Natural killer cell (primary cell): ENCODE results near the gene NNMT. TPM values are rescaled to one million over a fixed set of nuclear protein-coding genes. Genes with fewer than 3 reads are reported as not detected.
A peak's percentile ranks its signal among the peaks of the same experiment; 100 is the strongest.

Experiments used
- ATAC-seq, 3 donors: fragments of 150-1000 bp in 2 of 3; fragments of 200-7000 bp in 1 of 3; cut with Tn5 transposase; 1 replicate in 1 of 3; 2 replicates in 2 of 3; pipeline ENCODE4 v1.10.0; 2021; ENCODE audit warnings: mild to moderate bottlenecking in 2 of 3, moderate library complexity in 2 of 3
- DNase-seq, 2 donors: peaks; one replicate each; pipeline versions ENCODE4 v3.0.0 to v3.0.0-alpha.2; 2013 to 2021; ENCODE audit warnings: mixed read lengths in 1 of 2
- H3K27ac ChIP-seq: one replicate; pipeline ENCODE4 v1.5.1; 2013; ENCODE audit warnings: mild to moderate bottlenecking, low read length
- H3K27me3 ChIP-seq: one replicate; pipeline ENCODE4 v1.6.1; 2013; ENCODE audit warnings: low read length; ENCODE audit not compliant: control insufficient read depth, insufficient read depth
- H3K36me3 ChIP-seq: one replicate; pipeline ENCODE4 v1.6.1; 2013; ENCODE audit warnings: low read length; ENCODE audit not compliant: control insufficient read depth, insufficient read depth
- H3K4me1 ChIP-seq: one replicate; pipeline ENCODE4 v1.6.1; 2013; ENCODE audit warnings: low read length; ENCODE audit not compliant: control insufficient read depth, insufficient read depth
- H3K4me3 ChIP-seq: one replicate; pipeline ENCODE4 v1.5.1; 2013; ENCODE audit warnings: low read length
- H3K9me3 ChIP-seq: one replicate; pipeline ENCODE4 v1.6.1; 2013; ENCODE audit warnings: low read length; ENCODE audit not compliant: control insufficient read depth, insufficient read depth
- H3K27ac Mint-ChIP-seq, 2 donors: one replicate each; pipeline ENCODE4 v1.8.0; 2022; ENCODE audit warnings: mild to moderate bottlenecking in 2 of 2, mixed read lengths in 2 of 2, moderate library complexity in 1 of 2
- H3K27me3 Mint-ChIP-seq, 2 donors: one replicate each; pipeline ENCODE4 v1.8.0; 2022; ENCODE audit warnings: low read depth in 2 of 2, mixed read lengths in 2 of 2
- H3K36me3 Mint-ChIP-seq: one replicate; pipeline ENCODE4 v1.8.0; 2022; ENCODE audit warnings: mixed read lengths
- H3K4me1 Mint-ChIP-seq, 2 donors: one replicate each; pipeline ENCODE4 v1.8.0; 2022; ENCODE audit warnings: mixed read lengths in 2 of 2
- H3K4me3 Mint-ChIP-seq: one replicate; pipeline ENCODE4 v1.8.0; 2022; ENCODE audit warnings: mild to moderate bottlenecking, moderate library complexity, mixed read lengths
- H3K9me3 Mint-ChIP-seq, 2 donors: one replicate each; pipeline ENCODE4 v1.8.0; 2022; ENCODE audit warnings: mixed read lengths in 2 of 2
- CTCF ChIP-seq: fragments of 200-600 bp; IDR thresholded peaks from one replicate; pipeline ENCODE4 v1.8.0; 2022; ENCODE audit warnings: antibody characterized with exemption
- WGBS: methylation state at CpG from one replicate; pipeline ENCODE4 v1.1.7; 2013; ENCODE audit warnings: missing lambda C conversion rate; ENCODE audit not compliant: insufficient coverage; 5-methylcytosine and 5-hydroxymethylcytosine counted together
- intact Hi-C: fragments of 100-400 bp; cut with micrococcal nuclease; formaldehyde crosslinking; loops from one replicate; pipeline ENCODE4 v1.14.2; 2022
- total RNA-seq, 4 donors: library from RNA; stranded (reverse); fragments of 120-200 nt in 1 of 4; gene quantifications; one replicate each; pipeline versions ENCODE4 v1.2.3 to v1.2.4, GENCODE V29; 2013 to 2022

NNMT gene
- total RNA-seq, 3 donors from 2014 or later (not counting 1 experiment from before 2014, with no cell fraction given): 1.8 to 2.4 (median 2.0) TPM

GRCh38 chr11:114311946-114312345 lies 15.7 kb downstream of the NNMT start:
- intact Hi-C loops: no loop called here
- Mint-ChIP-seq H3K27me3 (peaks cover 25 to 26% of the 10 kb centered on the region in 2 donors), H3K36me3 (no peaks in the 10 kb centered on the region), H3K4me3 (no peak overlapping the region), H3K4me1 (peaks cover 13 to 16% of the 10 kb centered on the region in 2 donors), H3K9me3 (no peaks in the 10 kb centered on the region), H3K27ac (no peak overlapping the region)
- ATAC-seq: no peak
- Histone ChIP-seq H3K36me3 (no peaks in the 10 kb centered on the region), H3K4me3 (no peak overlapping the region), H3K9me3 (no peaks in the 10 kb centered on the region), H3K4me1 (no peaks in the 10 kb centered on the region), H3K27ac (no peak overlapping the region), H3K27me3 (no peaks in the 10 kb centered on the region)
- no peak for DNase-seq
- 87% methylated on average over 10 of the region's 10 CpGs for WGBS
- no peak for TF ChIP-seq CTCF

GRCh38 chr11:114314096-114314495 lies 17.9 kb downstream of the NNMT start:
- Mint-ChIP-seq H3K9me3 (no peaks in the 10 kb centered on the region), H3K4me3 (no peak overlapping the region), H3K27me3 (peaks cover 9 to 12% of the 10 kb centered on the region in 2 donors), H3K4me1 (peaks cover 13 to 16% of the 10 kb centered on the region in 2 donors), H3K27ac (no peak overlapping the region), H3K36me3 (no peaks in the 10 kb centered on the region)
- H3K9me3 ChIP-seq: no peaks in the 10 kb centered on the region
- WGBS: 100% methylated on average over 1 of the region's 1 CpG
- no peak for ATAC-seq
- H3K27ac ChIP-seq: no peak overlapping the region
- intact Hi-C loops: no loop called here
- H3K27me3 ChIP-seq: no peaks in the 10 kb centered on the region
- no peak for TF ChIP-seq CTCF
- no peaks in the 10 kb centered on the region for H3K4me1 ChIP-seq
- no peak for DNase-seq
- H3K4me3 ChIP-seq: no peak overlapping the region
- H3K36me3 ChIP-seq: no peaks in the 10 kb centered on the region

DNA sequence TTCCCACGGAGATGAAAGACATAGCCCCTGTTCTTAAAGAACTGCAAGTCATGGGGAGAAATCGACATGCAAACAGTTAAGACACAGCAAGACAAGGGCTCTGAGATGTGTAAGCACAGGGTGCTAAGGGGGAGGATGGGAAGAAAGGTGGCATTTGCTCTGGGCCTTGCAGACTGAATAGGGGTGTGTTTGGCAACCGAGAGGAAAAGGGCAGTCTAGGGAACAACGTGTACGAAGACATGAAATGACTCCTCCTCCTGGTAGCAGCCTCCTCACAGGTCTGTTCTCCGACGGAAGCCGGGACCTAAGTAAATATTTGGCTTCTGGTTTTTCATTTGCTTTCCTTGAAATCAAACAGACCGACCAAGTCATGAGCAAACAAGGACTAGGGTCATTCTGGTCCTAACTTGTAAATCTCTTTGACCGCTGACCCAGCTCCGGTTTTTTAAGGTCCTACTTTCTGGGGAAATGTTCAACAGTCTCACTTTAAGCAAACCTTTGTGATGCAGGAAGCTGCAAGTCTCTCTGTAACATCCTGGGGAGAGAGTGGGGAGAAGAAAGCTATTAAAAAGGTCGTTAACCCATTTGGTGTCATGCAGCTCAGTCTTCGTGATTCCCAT lies 19.7 kb downstream of the NNMT start:
- Mint-ChIP-seq H3K27ac (peak overlapping the region; percentile 2 to 44), H3K27me3 (peaks cover 13 to 15% of the 10 kb centered on the region in 2 donors), H3K36me3 (no peaks in the 10 kb centered on the region), H3K9me3 (no peaks in the 10 kb centered on the region), H3K4me1 (peaks cover 13 to 16% of the 10 kb centered on the region in 2 donors), H3K4me3 (peak overlapping the region; percentile 76)
- ATAC-seq (peak in 2 of 3 donors; percentile 37 to 73), DNase-seq (peak in 1 of 2 donors; percentile 28)
- intact Hi-C loops: no loop called here
- Histone ChIP-seq H3K4me3 (no peak overlapping the region), H3K27ac (no peak overlapping the region), H3K4me1 (no peaks in the 10 kb centered on the region), H3K36me3 (no peaks in the 10 kb centered on the region), H3K9me3 (no peaks in the 10 kb centered on the region), H3K27me3 (no peaks in the 10 kb centered on the region)
- 9% methylated on average over 13 of the region's 13 CpGs for WGBS
- TF ChIP-seq CTCF: no peak
